K562 (cell line): Measurements from ENCODE around the gene KLHDC10. TPM values are rescaled to one million over a fixed set of nuclear protein-coding genes. Genes with fewer than 3 reads are reported as not detected.
A peak's percentile ranks its signal among the peaks of the same experiment; 100 is the strongest.

ENCODE experiments used
- ARID3B ChIP-seq: fragments of 250-450 bp; sonication (Bioruptor Pico); IDR thresholded peaks from 2 replicates; pipeline ENCODE4 v1.4.0; 2020; ENCODE audit warnings: borderline replicate concordance
- ARNT ChIP-seq, 2 experiments: fragments of 450-650 bp; IDR thresholded peaks; 2 replicates each; pipeline ENCODE4 v1.6.1; 2016; ENCODE audit warnings: mild to moderate bottlenecking in 1 of 2
- CBX1 ChIP-seq: sonication (generic); IDR thresholded peaks from 2 replicates; pipeline ENCODE4 v1.6.1; 2016; ENCODE audit warnings: antibody characterized with exemption, low read depth, mild to moderate bottlenecking
- ELF4 ChIP-seq: fragments of 450-650 bp; formaldehyde crosslinking; IDR thresholded peaks from 2 replicates; pipeline ENCODE4 v1.4.0; 2022; ENCODE audit warnings: missing genetic modification characterization
- ESRRA ChIP-seq: fragments of 450-650 bp; IDR thresholded peaks from 2 replicates; pipeline ENCODE4 v1.6.1; 2014; ENCODE audit warnings: low read depth, mild to moderate bottlenecking, moderate library complexity, borderline replicate concordance
- MAZ ChIP-seq, 2 experiments: fragments of 450-650 bp in 1 of 2; sonication (generic) in 1 of 2; formaldehyde crosslinking; IDR thresholded peaks in 1 of 2; conservative IDR thresholded peaks in 1 of 2; 2 replicates each; pipeline versions ENCODE4 v1.4.0 to v1.5.0; 2020; ENCODE audit warnings: mild to moderate bottlenecking in 1 of 2, missing genetic modification reagents in 1 of 2
- NFE2 ChIP-seq: IDR thresholded peaks from 2 replicates; pipeline ENCODE4 v1.6.1; 2014; ENCODE audit warnings: antibody characterized with exemption, low read depth
- SNIP1 ChIP-seq: fragments of 450-650 bp; IDR thresholded peaks from 2 replicates; pipeline ENCODE4 v1.7.1; 2017; ENCODE audit warnings: low read depth, mild to moderate bottlenecking
- SPI1 ChIP-seq: IDR thresholded peaks from 2 replicates; pipeline ENCODE4 v1.6.1; 2011; ENCODE audit warnings: low read depth, low read length, control low read depth, borderline replicate concordance
- SRSF7 ChIP-seq: fragments of 200-400 bp; formaldehyde crosslinking; optimal IDR thresholded peaks from 2 replicates; pipeline ENCODE3; 2017; ENCODE audit warnings: mild to moderate bottlenecking, low read depth, low read length
- TEAD1 ChIP-seq, 2 experiments: fragments of 450-650 bp in 1 of 2; sonication (generic) in 1 of 2; formaldehyde crosslinking; IDR thresholded peaks; 2 replicates each; pipeline versions ENCODE4 v1.4.0 to v1.8.0; 2020 to 2022; ENCODE audit warnings: mild to moderate bottlenecking in 2 of 2, missing genetic modification reagents in 1 of 2
- U2AF2 ChIP-seq: fragments of 200-400 bp; formaldehyde crosslinking; optimal IDR thresholded peaks from 2 replicates; pipeline ENCODE3; 2017; ENCODE audit warnings: low read depth, mild to moderate bottlenecking, low read length
- ZBTB17 ChIP-seq: fragments of 450-650 bp; formaldehyde crosslinking; IDR thresholded peaks from 2 replicates; pipeline ENCODE4 v1.4.0; 2020; ENCODE audit warnings: mild to moderate bottlenecking
- ZBTB49 ChIP-seq: sonication (generic); formaldehyde crosslinking; IDR thresholded peaks from 2 replicates; pipeline ENCODE4 v1.8.0; 2022; ENCODE audit warnings: missing genetic modification reagents, mild to moderate bottlenecking, borderline replicate concordance
- ZNF134 ChIP-seq: fragments of 250-450 bp; sonication (Bioruptor Pico); conservative IDR thresholded peaks from 2 replicates; pipeline ENCODE4 v1.4.0; 2020
- polyA plus RNA-seq, 8 experiments: library from polyadenylated mRNA; depleted of rRNA in 4 of 8; stranded (reverse) in 5 of 8; unstranded in 3 of 8; fragments of >200 nt; fragmentation: Nextera tagmentation in 2 of 8; fragmentation: Illumina TruSeq in 1 of 8; extraction: Ambion mirVana in 2 of 8; extraction: Trizol in 1 of 8; gene quantifications; 2 replicates each; pipeline versions ENCODE4 v1.2.1 to v1.2.3, GENCODE V29; 2011 to 2014; ENCODE audit warnings: inconsistent platforms in 1 of 8, missing spikeins in 1 of 8
- total RNA-seq, 7 experiments: library from RNA; depleted of rRNA in 6 of 7; stranded (reverse); fragments of >200 nt in 6 of 7; fragmentation: Illumina TruSeq in 2 of 7; extraction: Trizol in 2 of 7; gene quantifications; 2 replicates each; pipeline versions ENCODE4 v1.2.1 to v1.2.3, GENCODE V29; 2011 to 2021; ENCODE audit warnings: low replicate concordance in 1 of 7
- TF ChIP-seq, protein P1 (sequence below): sonication (generic); formaldehyde crosslinking; IDR thresholded peaks from 2 replicates; pipeline ENCODE4 v1.8.1; 2023; ENCODE audit warnings: mild to moderate bottlenecking, missing genetic modification reagents, moderate library complexity
- TF ChIP-seq, protein P2 (sequence below): fragments of 450-650 bp; formaldehyde crosslinking; IDR thresholded peaks from 2 replicates; pipeline ENCODE4 v1.4.0; 2020; ENCODE audit warnings: mild to moderate bottlenecking, mixed read lengths
- TF ChIP-seq, protein P3 (sequence below), 2 experiments: fragments of 450-650 bp; IDR thresholded peaks; 2 replicates each; pipeline ENCODE4 v1.6.1; 2016

The KLHDC10 gene
- total and polyA plus RNA-seq, 9 of the 15 experiments (the other 6 are each of a cell fraction or from before 2014, with no cell fraction given): 9.8 to 80.5 (median 31.4) TPM

- TF ChIP-seq MAZ (CRISPR knock-in tag; conservative IDR thresholded peaks at IDR 0.05 in 1 of 2, IDR thresholded peaks at IDR 0.05 in 1 of 2) (peak in 1 of 2 experiments; percentile 21; a peak in 1 of 4 replicates), SNIP1 (no peak), ESRRA (0 out of 2 replicates have a peak, but pooled peaks have one; percentile 20), TEAD1 (CRISPR knock-in tag; IDR thresholded peaks at IDR 0.05) (peak; percentile 68 to 93; a peak in 3 of 4 replicates), ZBTB17 (peak; percentile 89), CBX1 (no peak), SPI1 (peak; percentile 84), U2AF2 (no peak), ELF4 (CRISPR knock-in tag) (0 out of 2 replicates have a peak, but pooled peaks have one; percentile 24), ARNT (IDR thresholded peaks at IDR 0.05) (0 out of 4 replicates have a peak, but pooled peaks of 1 of the 2 experiments have one; percentile 76), ZNF134 (CRISPR knock-in tag) (no peak), ZBTB49 (CRISPR knock-in tag) (no peak), NFE2 (no peak; the same call in 1 of the 2 replicates), SRSF7 (no peak), ARID3B (CRISPR knock-in tag) (no peak)
- TF ChIP-seq, protein P1, sequence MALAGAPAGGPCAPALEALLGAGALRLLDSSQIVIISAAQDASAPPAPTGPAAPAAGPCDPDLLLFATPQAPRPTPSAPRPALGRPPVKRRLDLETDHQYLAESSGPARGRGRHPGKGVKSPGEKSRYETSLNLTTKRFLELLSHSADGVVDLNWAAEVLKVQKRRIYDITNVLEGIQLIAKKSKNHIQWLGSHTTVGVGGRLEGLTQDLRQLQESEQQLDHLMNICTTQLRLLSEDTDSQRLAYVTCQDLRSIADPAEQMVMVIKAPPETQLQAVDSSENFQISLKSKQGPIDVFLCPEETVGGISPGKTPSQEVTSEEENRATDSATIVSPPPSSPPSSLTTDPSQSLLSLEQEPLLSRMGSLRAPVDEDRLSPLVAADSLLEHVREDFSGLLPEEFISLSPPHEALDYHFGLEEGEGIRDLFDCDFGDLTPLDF (CRISPR knock-in tag): no peak
- TF ChIP-seq, protein P2, sequence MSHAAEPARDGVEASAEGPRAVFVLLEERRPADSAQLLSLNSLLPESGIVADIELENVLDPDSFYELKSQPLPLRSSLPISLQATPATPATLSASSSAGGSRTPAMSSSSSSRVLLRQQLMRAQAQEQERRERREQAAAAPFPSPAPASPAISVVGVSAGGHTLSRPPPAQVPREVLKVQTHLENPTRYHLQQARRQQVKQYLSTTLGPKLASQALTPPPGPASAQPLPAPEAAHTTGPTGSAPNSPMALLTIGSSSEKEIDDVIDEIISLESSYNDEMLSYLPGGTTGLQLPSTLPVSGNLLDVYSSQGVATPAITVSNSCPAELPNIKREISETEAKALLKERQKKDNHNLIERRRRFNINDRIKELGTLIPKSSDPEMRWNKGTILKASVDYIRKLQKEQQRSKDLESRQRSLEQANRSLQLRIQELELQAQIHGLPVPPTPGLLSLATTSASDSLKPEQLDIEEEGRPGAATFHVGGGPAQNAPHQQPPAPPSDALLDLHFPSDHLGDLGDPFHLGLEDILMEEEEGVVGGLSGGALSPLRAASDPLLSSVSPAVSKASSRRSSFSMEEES (CRISPR knock-in tag): peak; percentile 97
- TF ChIP-seq, protein P3, sequence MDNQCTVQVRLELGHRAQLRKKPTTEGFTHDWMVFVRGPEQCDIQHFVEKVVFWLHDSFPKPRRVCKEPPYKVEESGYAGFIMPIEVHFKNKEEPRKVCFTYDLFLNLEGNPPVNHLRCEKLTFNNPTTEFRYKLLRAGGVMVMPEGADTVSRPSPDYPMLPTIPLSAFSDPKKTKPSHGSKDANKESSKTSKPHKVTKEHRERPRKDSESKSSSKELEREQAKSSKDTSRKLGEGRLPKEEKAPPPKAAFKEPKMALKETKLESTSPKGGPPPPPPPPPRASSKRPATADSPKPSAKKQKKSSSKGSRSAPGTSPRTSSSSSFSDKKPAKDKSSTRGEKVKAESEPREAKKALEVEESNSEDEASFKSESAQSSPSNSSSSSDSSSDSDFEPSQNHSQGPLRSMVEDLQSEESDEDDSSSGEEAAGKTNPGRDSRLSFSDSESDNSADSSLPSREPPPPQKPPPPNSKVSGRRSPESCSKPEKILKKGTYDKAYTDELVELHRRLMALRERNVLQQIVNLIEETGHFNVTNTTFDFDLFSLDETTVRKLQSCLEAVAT (IDR thresholded peaks at IDR 0.05): peak in 1 of 2 experiments; percentile 77; a peak in 3 of 4 replicates
Measured at GRCh38 chr7:130071701-130072622, 1.6 kb downstream of the KLHDC10 start (continued).
